ENCODE results near the gene SHLD2.

The SHLD2 gene

DNA sequence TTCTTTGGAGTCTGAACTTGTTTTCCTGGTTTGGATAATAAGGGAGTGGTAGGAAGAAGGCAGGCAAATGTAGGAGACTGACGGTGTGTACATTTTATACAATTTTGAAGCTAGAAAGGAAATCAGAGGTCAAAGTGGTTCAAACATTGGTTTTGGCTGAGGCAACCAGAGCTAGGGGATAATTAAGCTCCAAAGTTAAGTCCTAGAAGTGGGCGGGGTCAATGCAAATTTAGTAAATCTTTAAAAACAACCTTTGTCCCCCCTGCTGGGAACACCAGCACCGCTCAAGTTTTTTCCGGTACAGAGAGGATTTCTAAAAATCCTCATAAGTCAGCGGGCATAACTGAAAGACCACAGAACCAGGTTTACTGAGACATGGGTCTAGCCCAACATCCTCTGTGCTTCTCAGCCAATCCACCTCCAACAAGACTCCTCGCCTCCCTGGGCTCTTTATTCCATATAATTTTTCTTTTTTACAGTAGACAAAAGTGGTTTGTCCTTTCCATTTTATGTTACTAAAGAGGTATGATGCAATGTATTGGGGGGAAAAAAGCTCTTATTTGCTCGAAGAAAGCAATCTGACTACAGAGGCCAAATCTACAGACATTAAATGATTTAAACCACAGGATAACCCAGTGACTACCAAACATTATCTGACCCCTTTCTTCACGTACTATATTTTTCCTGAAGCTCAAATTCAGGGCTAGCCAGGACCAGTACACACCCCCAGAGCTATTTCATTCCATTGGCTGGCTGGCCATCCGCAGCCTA is 2.0 kb upstream of the SHLD2 start:
- H3K27ac ChIP-seq (ENCODE audit: low read depth, low read length), result no peak overlapping the region
- no peak overlapping the region for H3K14ac ChIP-seq (ENCODE audit: low read length)
- peak in 1 of 2 donors; percentile 54 for DNase-seq
- H3K4me1 ChIP-seq (ENCODE audit: control insufficient read depth in 1 of 2, insufficient read depth in 2 of 2, low read length in 2 of 2), result peaks cover 0 to 7% of the 10 kb centered on the region in 2 experiments
- peaks cover 0 to 1% of the 10 kb centered on the region in 2 experiments for H3K36me3 ChIP-seq (ENCODE audit: control insufficient read depth in 1 of 2, insufficient read depth in 2 of 2, low read length in 2 of 2)
- no peaks in the 10 kb centered on the region for H3K27me3 ChIP-seq (ENCODE audit: insufficient read depth, low read length)
- H2BK5ac ChIP-seq (ENCODE audit: low read depth, low read length, poor library complexity), result no peak overlapping the region
- H4K8ac ChIP-seq (ENCODE audit: low read depth, low read length), result no peak overlapping the region
- H4K91ac ChIP-seq (ENCODE audit: low read depth, low read length), result no peak overlapping the region
- no peak overlapping the region for H2AFZ ChIP-seq (ENCODE audit: insufficient read depth, low read length, poor library complexity)
- H3K4me2 ChIP-seq (ENCODE audit: low read length), result peak overlapping the region; percentile 74
- no peak overlapping the region for H2BK120ac ChIP-seq (ENCODE audit: insufficient read depth, low read length, poor library complexity)
- H3K9ac ChIP-seq (ENCODE audit: low read length), result no peak overlapping the region
- peak overlapping the region; percentile 37 for H3K4ac ChIP-seq (ENCODE audit: low read depth, low read length)
- no peak overlapping the region for H2BK12ac ChIP-seq (ENCODE audit: low read length)
- H3K79me2 ChIP-seq (ENCODE audit: control insufficient read depth, insufficient read depth, low read length, poor library complexity), result peaks cover 9% of the 10 kb centered on the region
- no peak overlapping the region for H2AK5ac ChIP-seq (ENCODE audit: low read length)
- H3K23ac ChIP-seq (ENCODE audit: low read length), result no peak overlapping the region
- H3K9me3 ChIP-seq (ENCODE audit: insufficient read depth, low read depth, low read length), result no peaks in the 10 kb centered on the region
- no peak overlapping the region for H3K18ac ChIP-seq (ENCODE audit: low read length)
- no peak overlapping the region for H3K4me3 ChIP-seq (ENCODE audit: low read depth, low read length)
- H3K79me1 ChIP-seq (ENCODE audit: low read length), result peaks cover 15% of the 10 kb centered on the region
- WGBS (ENCODE audit: extremely low coverage, insufficient coverage, insufficient read length), result no CpG with 5 or more reads among the region's 9 CpGs
- no peak overlapping the region for H4K12ac ChIP-seq (ENCODE audit: low read depth, low read length)

DNA sequence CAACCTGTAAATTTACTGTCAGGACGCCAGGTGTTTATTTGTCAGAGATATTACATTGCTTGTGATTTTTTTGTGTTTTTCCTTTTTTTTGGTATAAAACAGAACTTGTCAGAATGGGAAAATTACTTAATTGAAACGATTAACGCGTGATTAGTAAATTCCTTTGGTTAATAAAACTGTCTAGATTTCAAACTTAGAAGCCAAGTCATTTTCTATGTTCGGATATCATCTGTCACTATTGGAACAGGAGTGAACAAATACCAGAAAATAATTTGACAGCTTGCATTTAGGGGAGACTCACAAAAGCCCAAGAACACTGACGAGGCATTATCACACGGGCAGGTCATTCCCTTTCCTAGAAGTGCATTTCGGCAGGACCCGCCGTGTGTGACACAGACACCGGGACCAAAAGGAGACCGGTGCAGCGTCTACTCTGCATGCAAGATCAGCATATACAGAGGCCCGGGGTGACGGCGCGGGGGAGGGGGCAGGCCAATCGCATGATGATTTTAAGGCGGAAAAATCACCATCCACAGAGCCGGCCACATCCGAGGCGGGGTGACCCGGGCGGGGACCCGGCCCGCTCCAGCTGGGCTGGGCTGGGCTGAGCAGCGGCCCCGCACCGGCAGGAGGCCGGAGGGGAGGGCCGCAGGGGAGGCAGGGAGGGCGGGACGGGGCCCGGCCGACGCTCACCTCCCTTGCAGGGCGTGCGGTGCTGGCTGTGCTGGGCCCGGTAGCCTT is 1.2 kb upstream of the SHLD2 start:
- WGBS (ENCODE audit: extremely low coverage, insufficient coverage, insufficient read length), result no CpG with 5 or more reads among the region's 39 CpGs
- no peak overlapping the region for H4K91ac ChIP-seq (ENCODE audit: low read depth, low read length)
- peak overlapping the region; percentile 72 for H4K12ac ChIP-seq (ENCODE audit: low read depth, low read length)
- H2BK120ac ChIP-seq (ENCODE audit: insufficient read depth, low read length, poor library complexity), result peak overlapping the region; percentile 70
- H3K23ac ChIP-seq (ENCODE audit: low read length), result no peak overlapping the region
- H2BK5ac ChIP-seq (ENCODE audit: low read depth, low read length, poor library complexity), result no peak overlapping the region
- H3K9ac ChIP-seq (ENCODE audit: low read length), result no peak overlapping the region
- peak overlapping the region; percentile 81 for H2AFZ ChIP-seq (ENCODE audit: insufficient read depth, low read length, poor library complexity)
- no peak overlapping the region for H2AK5ac ChIP-seq (ENCODE audit: low read length)
- H3K4me3 ChIP-seq (ENCODE audit: low read depth, low read length), result peak overlapping the region; percentile 78
- peak overlapping the region; percentile 92 for H3K14ac ChIP-seq (ENCODE audit: low read length)
- no peaks in the 10 kb centered on the region for H3K27me3 ChIP-seq (ENCODE audit: insufficient read depth, low read length)
- peak overlapping the region; percentile 92 for H3K18ac ChIP-seq (ENCODE audit: low read length)
- peak overlapping the region; percentile 95 for H3K4me2 ChIP-seq (ENCODE audit: low read length)
- H2BK12ac ChIP-seq (ENCODE audit: low read length), result no peak overlapping the region
- H3K9me3 ChIP-seq (ENCODE audit: insufficient read depth, low read depth, low read length), result no peaks in the 10 kb centered on the region
- H3K79me1 ChIP-seq (ENCODE audit: low read length), result peaks cover 15% of the 10 kb centered on the region
- no peak overlapping the region for H3K27ac ChIP-seq (ENCODE audit: low read depth, low read length)
- peaks cover 0 to 7% of the 10 kb centered on the region in 2 experiments for H3K4me1 ChIP-seq (ENCODE audit: control insufficient read depth in 1 of 2, insufficient read depth in 2 of 2, low read length in 2 of 2)
- H3K4ac ChIP-seq (ENCODE audit: low read depth, low read length), result peak overlapping the region; percentile 37
- peak; percentile 36 to 44 for DNase-seq
- peaks cover 9% of the 10 kb centered on the region for H3K79me2 ChIP-seq (ENCODE audit: control insufficient read depth, insufficient read depth, low read length, poor library complexity)
- peak overlapping the region; percentile 77 for H4K8ac ChIP-seq (ENCODE audit: low read depth, low read length)
- peaks cover 1 to 2% of the 10 kb centered on the region in 2 experiments for H3K36me3 ChIP-seq (ENCODE audit: control insufficient read depth in 1 of 2, insufficient read depth in 2 of 2, low read length in 2 of 2)

DNA sequence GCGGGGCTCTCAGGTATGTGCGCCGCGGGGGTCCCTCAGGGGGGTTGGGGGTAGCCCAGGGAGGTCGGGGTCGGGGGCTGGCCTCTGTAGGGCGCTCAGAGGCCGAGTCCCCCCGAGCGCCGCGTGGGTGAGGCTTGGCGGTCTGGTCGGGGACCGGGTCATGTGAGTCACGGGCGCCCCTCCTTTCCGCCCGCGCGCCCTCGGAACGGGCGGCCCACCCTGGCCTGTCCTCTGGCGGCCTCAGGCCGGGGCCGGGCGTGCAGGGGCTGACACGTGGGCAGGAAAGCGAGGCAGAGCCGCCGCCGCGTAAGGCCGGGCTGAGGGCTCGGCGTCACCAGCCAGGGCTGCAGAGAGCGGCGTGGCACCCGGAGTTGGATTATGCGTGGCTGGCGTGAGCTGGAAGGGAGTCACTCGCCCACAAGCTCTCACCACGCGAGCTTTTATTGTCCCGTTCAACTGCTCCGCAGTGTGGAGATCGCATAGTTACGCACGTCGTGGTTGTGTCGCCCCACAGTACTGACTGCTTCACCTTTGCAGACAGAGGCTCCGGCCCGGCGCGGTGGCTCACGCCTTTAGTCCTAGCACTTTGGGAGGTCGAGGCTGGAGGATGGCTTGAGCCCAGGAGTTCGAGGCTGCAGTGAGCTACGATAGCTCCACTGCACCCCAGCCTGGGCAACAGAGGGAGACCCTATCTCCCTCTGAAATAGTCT is 385 bp downstream of the SHLD2 start:
- H4K12ac ChIP-seq (ENCODE audit: low read depth, low read length), result peak overlapping the region; percentile 3
- peak overlapping the region; percentile 12 for H3K18ac ChIP-seq (ENCODE audit: low read length)
- WGBS (ENCODE audit: extremely low coverage, insufficient coverage, insufficient read length), result no CpG with 5 or more reads among the region's 60 CpGs
- H3K4me2 ChIP-seq (ENCODE audit: low read length), result peak overlapping the region; percentile 67
- peak overlapping the region; percentile 47 for H3K14ac ChIP-seq (ENCODE audit: low read length)
- peak overlapping the region; percentile 89 for H3K27ac ChIP-seq (ENCODE audit: low read depth, low read length)
- peak overlapping the region; percentile 29 for H3K9ac ChIP-seq (ENCODE audit: low read length)
- H3K23ac ChIP-seq (ENCODE audit: low read length), result no peak overlapping the region
- H3K4ac ChIP-seq (ENCODE audit: low read depth, low read length), result peak overlapping the region; percentile 61
- peaks cover 1 to 3% of the 10 kb centered on the region in 2 experiments for H3K36me3 ChIP-seq (ENCODE audit: control insufficient read depth in 1 of 2, insufficient read depth in 2 of 2, low read length in 2 of 2)
- no peaks in the 10 kb centered on the region for H3K27me3 ChIP-seq (ENCODE audit: insufficient read depth, low read length)
- H3K79me1 ChIP-seq (ENCODE audit: low read length), result peaks cover 15% of the 10 kb centered on the region
- H2BK12ac ChIP-seq (ENCODE audit: low read length), result no peak overlapping the region
- peak overlapping the region; percentile 92 for H2AFZ ChIP-seq (ENCODE audit: insufficient read depth, low read length, poor library complexity)
- no peak overlapping the region for H2AK5ac ChIP-seq (ENCODE audit: low read length)
- H3K4me3 ChIP-seq (ENCODE audit: low read depth, low read length), result peak overlapping the region; percentile 65
- peak overlapping the region; percentile 49 for H4K8ac ChIP-seq (ENCODE audit: low read depth, low read length)
- H3K4me1 ChIP-seq (ENCODE audit: control insufficient read depth in 1 of 2, insufficient read depth in 2 of 2, low read length in 2 of 2), result peaks cover 0 to 7% of the 10 kb centered on the region in 2 experiments
- H3K9me3 ChIP-seq (ENCODE audit: insufficient read depth, low read depth, low read length), result no peaks in the 10 kb centered on the region
- peaks cover 9% of the 10 kb centered on the region for H3K79me2 ChIP-seq (ENCODE audit: control insufficient read depth, insufficient read depth, low read length, poor library complexity)
- peak overlapping the region; percentile 70 for H2BK120ac ChIP-seq (ENCODE audit: insufficient read depth, low read length, poor library complexity)
- H4K91ac ChIP-seq (ENCODE audit: low read depth, low read length), result peak overlapping the region; percentile 88
- peak overlapping the region; percentile 91 for H2BK5ac ChIP-seq (ENCODE audit: low read depth, low read length, poor library complexity)
- DNase-seq, result peak; percentile 84 to 85

DNA sequence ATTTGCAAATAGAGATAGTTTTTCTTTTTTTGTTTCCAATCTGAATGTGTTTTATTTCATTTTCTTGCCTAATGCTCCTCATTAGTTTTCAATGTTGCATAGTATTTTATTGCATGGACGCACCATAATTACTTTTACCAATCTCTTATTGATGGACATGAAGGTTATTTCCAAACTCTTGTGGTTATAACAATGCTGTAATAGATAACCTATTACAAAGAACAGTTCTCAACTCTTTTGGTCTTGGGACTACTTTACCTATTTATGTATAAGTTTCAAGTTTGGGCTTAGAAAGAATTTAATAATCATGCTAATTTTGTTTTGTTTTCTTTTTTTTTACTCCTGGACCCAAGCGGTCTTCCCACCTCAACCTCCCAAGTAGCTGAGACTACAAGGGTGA is 7.0 kb downstream of the SHLD2 start:
- Histone ChIP-seq H3K9ac (ENCODE audit: low read length) (no peak overlapping the region), H3K27ac (ENCODE audit: low read depth, low read length) (no peak overlapping the region), H2AK5ac (ENCODE audit: low read length) (no peak overlapping the region), H3K4me1 (ENCODE audit: control insufficient read depth in 1 of 2, insufficient read depth in 2 of 2, low read length in 2 of 2) (no peaks in the 10 kb centered on the region), H4K91ac (ENCODE audit: low read depth, low read length) (no peak overlapping the region), H3K79me2 (ENCODE audit: control insufficient read depth, insufficient read depth, low read length, poor library complexity) (no peaks in the 10 kb centered on the region), H3K4me3 (ENCODE audit: low read depth, low read length) (no peak overlapping the region), H2BK120ac (ENCODE audit: insufficient read depth, low read length, poor library complexity) (no peak overlapping the region), H3K4me2 (ENCODE audit: low read length) (no peak overlapping the region), H3K79me1 (ENCODE audit: low read length) (no peaks in the 10 kb centered on the region), H3K27me3 (ENCODE audit: insufficient read depth, low read length) (no peaks in the 10 kb centered on the region), H3K4ac (ENCODE audit: low read depth, low read length) (no peak overlapping the region), H4K8ac (ENCODE audit: low read depth, low read length) (no peak overlapping the region), H4K12ac (ENCODE audit: low read depth, low read length) (no peak overlapping the region), H2AFZ (ENCODE audit: insufficient read depth, low read length, poor library complexity) (no peak overlapping the region), H3K14ac (ENCODE audit: low read length) (no peak overlapping the region), H3K9me3 (ENCODE audit: insufficient read depth, low read depth, low read length) (no peaks in the 10 kb centered on the region), H2BK12ac (ENCODE audit: low read length) (no peak overlapping the region), H3K36me3 (ENCODE audit: control insufficient read depth in 1 of 2, insufficient read depth in 2 of 2, low read length in 2 of 2) (peaks cover 1 to 8% of the 10 kb centered on the region in 2 experiments), H3K18ac (ENCODE audit: low read length) (no peak overlapping the region), H2BK5ac (ENCODE audit: low read depth, low read length, poor library complexity) (no peak overlapping the region), H3K23ac (ENCODE audit: low read length) (no peak overlapping the region)
- WGBS (ENCODE audit: extremely low coverage, insufficient coverage, insufficient read length), result no CpG with 5 or more reads among the region's 2 CpGs
- DNase-seq, result no peak
